Keratinocyte (primary cell): ENCODE data around the gene ACADM.

Experiments used
- CTCF ChIP-seq, 3 experiments: IDR thresholded peaks in 1 of 3; conservative IDR thresholded peaks in 1 of 3; optimal IDR thresholded peaks in 1 of 3; 2 replicates in 2 of 3; 3 replicates in 1 of 3; pipeline versions ENCODE3 to v1.5.1; 2011; ENCODE audit warnings: low read length in 3 of 3, mild to moderate bottlenecking in 3 of 3, moderate library complexity in 2 of 3, control low read depth in 1 of 3, inconsistent platforms in 1 of 3; ENCODE audit not compliant: insufficient read depth in 2 of 3; ENCODE audit errors: extremely low read depth in 1 of 3
- EZH2 ChIP-seq: IDR thresholded peaks from one replicate; pipeline ENCODE4 v1.6.1; 2012; ENCODE audit warnings: inconsistent platforms, mild to moderate bottlenecking, low read length, moderate library complexity

DNA sequence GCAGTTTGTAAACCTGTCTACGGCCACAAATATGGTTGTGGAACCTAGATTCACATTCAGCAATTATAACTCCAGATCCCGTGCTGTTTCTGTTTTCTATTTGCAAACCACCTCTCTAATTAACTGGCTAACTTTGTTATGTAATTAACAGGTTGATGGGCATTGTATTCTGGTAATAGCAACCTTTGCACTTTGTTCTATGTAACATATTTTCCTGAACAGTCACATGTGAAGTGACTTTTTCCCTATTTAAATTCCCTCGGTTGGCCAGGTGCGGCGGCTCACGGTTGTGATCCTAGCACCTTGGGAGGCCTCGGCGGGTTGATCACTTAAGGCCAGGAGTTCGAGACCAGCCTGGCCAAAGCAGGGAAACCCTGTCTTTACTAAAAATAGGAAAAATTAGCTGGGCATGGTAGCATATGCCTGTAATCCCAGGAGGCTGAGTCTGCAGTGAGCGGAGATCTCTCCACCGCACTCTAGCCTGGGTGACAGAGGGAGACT lies 1.4 kb downstream of the ACADM start:
- TF ChIP-seq CTCF (optimal IDR thresholded peaks at IDR 0.05 in 1 of 3, IDR thresholded peaks at IDR 0.05 in 1 of 3, conservative IDR thresholded peaks at IDR 0.05 in 1 of 3; ENCODE audit: extremely low read depth in 1 of 3, insufficient read depth in 2 of 3, low read length in 3 of 3) (no peak), EZH2 (no peak)
